ENCODE measurements around the gene OSBP2.

GRCh38 chr22:30863081-30863833 lies 168.6 kb downstream of the OSBP2 start:
- no peak for TF ChIP-seq EZH2 (IDR thresholded peaks at IDR 0.05)
- no peak for TF ChIP-seq POLR2AphosphoS5 (IDR thresholded peaks at IDR 0.05; ENCODE audit: borderline replicate concordance, low read depth, low read length)
